ENCODE data around the gene CTU1.

DNA sequence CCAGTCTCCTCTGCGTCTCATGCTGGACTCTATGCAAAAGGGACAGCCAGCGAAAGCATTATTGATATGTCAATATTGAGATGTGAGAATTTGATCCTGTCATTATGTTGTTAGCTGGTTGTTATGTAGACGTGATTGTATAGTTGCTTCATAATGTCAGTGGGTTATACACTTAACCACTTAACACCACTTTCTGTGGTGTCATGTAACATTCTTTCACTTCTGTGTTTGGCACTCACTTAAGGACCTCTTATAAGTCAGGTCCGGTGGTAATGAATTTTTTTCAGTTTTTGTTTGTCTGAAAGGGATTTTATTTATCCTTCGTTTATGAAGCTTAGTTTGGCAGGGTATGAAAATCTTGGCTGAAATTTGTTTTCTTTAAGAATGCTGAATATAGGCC lies 26.8 kb upstream of the CTU1 start:
- TF ChIP-seq, protein P1, sequence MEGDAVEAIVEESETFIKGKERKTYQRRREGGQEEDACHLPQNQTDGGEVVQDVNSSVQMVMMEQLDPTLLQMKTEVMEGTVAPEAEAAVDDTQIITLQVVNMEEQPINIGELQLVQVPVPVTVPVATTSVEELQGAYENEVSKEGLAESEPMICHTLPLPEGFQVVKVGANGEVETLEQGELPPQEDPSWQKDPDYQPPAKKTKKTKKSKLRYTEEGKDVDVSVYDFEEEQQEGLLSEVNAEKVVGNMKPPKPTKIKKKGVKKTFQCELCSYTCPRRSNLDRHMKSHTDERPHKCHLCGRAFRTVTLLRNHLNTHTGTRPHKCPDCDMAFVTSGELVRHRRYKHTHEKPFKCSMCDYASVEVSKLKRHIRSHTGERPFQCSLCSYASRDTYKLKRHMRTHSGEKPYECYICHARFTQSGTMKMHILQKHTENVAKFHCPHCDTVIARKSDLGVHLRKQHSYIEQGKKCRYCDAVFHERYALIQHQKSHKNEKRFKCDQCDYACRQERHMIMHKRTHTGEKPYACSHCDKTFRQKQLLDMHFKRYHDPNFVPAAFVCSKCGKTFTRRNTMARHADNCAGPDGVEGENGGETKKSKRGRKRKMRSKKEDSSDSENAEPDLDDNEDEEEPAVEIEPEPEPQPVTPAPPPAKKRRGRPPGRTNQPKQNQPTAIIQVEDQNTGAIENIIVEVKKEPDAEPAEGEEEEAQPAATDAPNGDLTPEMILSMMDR (IDR thresholded peaks at IDR 0.05; ENCODE audit: poor library complexity) = no peak
- no peak for TF ChIP-seq EZH2phosphoT487 (IDR thresholded peaks at IDR 0.05; ENCODE audit: low read depth, severe bottlenecking, unreplicated experiment)
